ENCODE results near the gene FGD1. TPM values are rescaled to one million over a fixed set of nuclear protein-coding genes. Genes with fewer than 3 reads are reported as not detected.
A peak's percentile ranks its signal among the peaks of the same experiment; 100 is the strongest.

Gene FGD1
- total and polyA plus RNA-seq, 2 of the 8 experiments (the other 6 are each of a cell fraction or from before 2014, with no cell fraction given), result 6.8 to 34.9 TPM

GRCh38 chrX:54494989-54495813, 833 bp downstream of the FGD1 start:
- peaks cover 0 to 2% of the 10 kb centered on the region in 2 experiments for H4K20me1 ChIP-seq (replicated peaks in 1 of 2; ENCODE audit: control insufficient read depth in 1 of 2, insufficient read depth in 2 of 2, low read length in 2 of 2)
- no peaks in the 10 kb centered on the region for H3K27me3 ChIP-seq (replicated peaks in 1 of 4; ENCODE audit: control insufficient read depth in 3 of 4, extremely low read depth in 1 of 4, insufficient read depth in 3 of 4, low read length in 3 of 4)
- H3K4me2 ChIP-seq (ENCODE audit: insufficient read depth in 1 of 2, low read depth in 2 of 2, low read length in 2 of 2), result peak overlapping the region; percentile 70 to 97
- H3K23me2 ChIP-seq (ENCODE audit: low read depth, low read length), result no peaks in the 10 kb centered on the region; the same call in 1 of the 2 replicates
- ChIA-PET POLR2A (ENCODE audit: partially characterized antibody) (interaction anchor here (1.1 to 1.5 kb wide), 2 partner anchors 34 to 41 kb away, joined by 3 to 5 read pairs; partner anchors contain the start of gene GNL3L), CTCF (ENCODE audit: partially characterized antibody) (no interaction called here)
- WGBS, 2 experiments (ENCODE audit: extremely low coverage in 1 of 2, insufficient coverage in 1 of 2, insufficient read length in 1 of 2, insufficient replicate concordance in 2 of 2, low coverage in 1 of 2, low lambda C conversion rate in 2 of 2, missing lambda C conversion rate in 1 of 2), result 1% methylated on average over 39 of the region's 86 CpGs; no CpG with 5 or more reads in 1 of the 2 experiments
- peak overlapping the region; percentile 25 for H4K91ac ChIP-seq (replicated peaks; ENCODE audit: insufficient read length, low read length)
- no peak overlapping the region; the same call in 1 of the 2 replicates for H4K8ac ChIP-seq (ENCODE audit: extremely low read depth, insufficient read depth, low read length)
- no peak overlapping the region for H2BK120ac ChIP-seq (replicated peaks; ENCODE audit: low read depth, low read length)
- H2AFZ ChIP-seq (ENCODE audit: low read length), result no peak overlapping the region
- H2BK5ac ChIP-seq (ENCODE audit: low read depth, low read length), result no peak overlapping the region
- H3K9ac ChIP-seq (replicated peaks in 1 of 4; ENCODE audit: extremely low read depth in 1 of 4, low read depth in 3 of 4, low read length in 3 of 4), result peak overlapping the region; percentile 41 to 62 (median 44)
- H3K4ac ChIP-seq (replicated peaks; ENCODE audit: insufficient read length, low read depth, low read length), result no peak overlapping the region
- no peaks in the 10 kb centered on the region for H3K9me3 ChIP-seq (ENCODE audit: insufficient read depth in 2 of 2, low read depth in 1 of 2, low read length in 1 of 2)
- H3K18ac ChIP-seq (ENCODE audit: extremely low read depth, low read length), result no peak overlapping the region; the same call in none of the 2 replicates
- peak in 1 of 2 experiments; percentile 47 for DNase-seq (ENCODE audit: low read depth in 1 of 2, low spot score in 2 of 2)
- no peak overlapping the region for H3K23ac ChIP-seq (ENCODE audit: insufficient read length)
- peaks cover 2 to 47% of the 10 kb centered on the region in 2 experiments; a peak in 2 of 4 replicates for H3K79me2 ChIP-seq (ENCODE audit: control insufficient read depth in 1 of 2, insufficient read depth in 2 of 2, low read length in 2 of 2)
- H3K36me3 ChIP-seq (ENCODE audit: control insufficient read depth in 2 of 4, insufficient read depth in 4 of 4, low read length in 3 of 4), result no peaks in the 10 kb centered on the region
- no peaks in the 10 kb centered on the region; the same call in 1 of the 2 replicates for H3K79me1 ChIP-seq (ENCODE audit: low read depth, low read length)
- H3K14ac ChIP-seq (ENCODE audit: insufficient read length), result no peak overlapping the region
- H3K56ac ChIP-seq (replicated peaks; ENCODE audit: insufficient read length, low read depth, low read length), result no peak overlapping the region
- 0 out of 2 replicates have a peak overlapping the region, but pooled peaks have one; percentile 29 for H2BK15ac ChIP-seq (ENCODE audit: low read length)
- peaks cover 0 to 9% (median 7%) of the 10 kb centered on the region in 4 experiments; a peak in 3 of 7 replicates for H3K4me1 ChIP-seq (replicated peaks in 1 of 4; ENCODE audit: control insufficient read depth in 3 of 4, insufficient read depth in 4 of 4, low read length in 3 of 4)
- FAIRE-seq, result no peak
- H2BK20ac ChIP-seq (ENCODE audit: low read length), result no peak overlapping the region
- H3K27ac ChIP-seq (ENCODE audit: low read depth, low read length), result no peak overlapping the region
- H2BK12ac ChIP-seq (ENCODE audit: low read depth, low read length), result no peak overlapping the region
- H2AK5ac ChIP-seq (ENCODE audit: low read depth, low read length), result no peak overlapping the region
- TF ChIP-seq FOSL1 (IDR thresholded peaks at IDR 0.05; ENCODE audit: insufficient read depth, low read depth, low read length) (no peak), PHF8 (conservative IDR thresholded peaks at IDR 0.05; ENCODE audit: low read depth, low read length) (peak; percentile 21; the same call in 1 of the 2 replicates), GTF2F1 (IDR thresholded peaks at IDR 0.05; ENCODE audit: borderline replicate concordance, low read depth, low read length) (no peak), ASH2L (IDR thresholded peaks at IDR 0.05; ENCODE audit: low read length) (no peak), EGR1 (IDR thresholded peaks at IDR 0.05; ENCODE audit: borderline replicate concordance, low read depth, low read length) (no peak)
- H4K5ac ChIP-seq (ENCODE audit: insufficient read length, low read depth, low read length), result no peak overlapping the region
- H3K4me3 ChIP-seq (ENCODE audit: extremely low read depth in 1 of 4, insufficient read depth in 2 of 4, low read depth in 3 of 4, low read length in 4 of 4), result peak overlapping the region; percentile 62 to 87 (median 72)
